Pulmonary artery endothelial cell (primary cell): ENCODE results near the gene NAT16. TPM values are rescaled to one million over a fixed set of nuclear protein-coding genes. Genes with fewer than 3 reads are reported as not detected.
A peak's percentile ranks its signal among the peaks of the same experiment; 100 is the strongest.

ENCODE experiments used
- DNase-seq: peaks from one replicate; pipeline ENCODE4 v3.0.0-alpha.2; 2011; ENCODE audit warnings: low read depth, low spot score
- total RNA-seq: library from RNA; depleted of rRNA; stranded (reverse); fragments of >200 nt; gene quantifications from 2 replicates; pipeline ENCODE4 v1.2.3, GENCODE V29; 2014

NAT16 gene
- total RNA-seq, 1 donor from 2014 or later = not detected

GRCh38 chr7:101172005-101172853 lies 7.9 kb downstream of the NAT16 start:
- no peak for DNase-seq

DNA sequence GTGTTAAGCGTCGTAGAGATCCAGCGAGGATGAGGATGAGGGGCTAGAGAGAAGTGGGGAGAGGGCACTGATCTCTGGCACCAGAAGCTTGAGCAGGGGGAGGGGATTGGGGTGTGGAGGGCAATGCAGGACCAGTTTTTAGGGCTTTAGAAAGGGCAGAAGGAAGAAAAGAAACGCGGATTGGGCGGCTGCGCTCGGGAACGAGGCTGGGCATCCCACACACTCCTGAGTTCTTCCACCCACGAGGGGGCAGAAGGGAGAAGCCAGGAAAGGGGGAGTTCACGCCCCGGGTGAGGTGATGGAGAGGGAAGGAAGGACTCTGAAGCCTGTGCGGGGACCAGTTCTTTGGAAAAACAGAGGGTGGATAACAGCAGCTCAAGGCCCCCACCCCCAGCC lies 8.7 kb downstream of the NAT16 start:
- DNase-seq = no peak

DNA sequence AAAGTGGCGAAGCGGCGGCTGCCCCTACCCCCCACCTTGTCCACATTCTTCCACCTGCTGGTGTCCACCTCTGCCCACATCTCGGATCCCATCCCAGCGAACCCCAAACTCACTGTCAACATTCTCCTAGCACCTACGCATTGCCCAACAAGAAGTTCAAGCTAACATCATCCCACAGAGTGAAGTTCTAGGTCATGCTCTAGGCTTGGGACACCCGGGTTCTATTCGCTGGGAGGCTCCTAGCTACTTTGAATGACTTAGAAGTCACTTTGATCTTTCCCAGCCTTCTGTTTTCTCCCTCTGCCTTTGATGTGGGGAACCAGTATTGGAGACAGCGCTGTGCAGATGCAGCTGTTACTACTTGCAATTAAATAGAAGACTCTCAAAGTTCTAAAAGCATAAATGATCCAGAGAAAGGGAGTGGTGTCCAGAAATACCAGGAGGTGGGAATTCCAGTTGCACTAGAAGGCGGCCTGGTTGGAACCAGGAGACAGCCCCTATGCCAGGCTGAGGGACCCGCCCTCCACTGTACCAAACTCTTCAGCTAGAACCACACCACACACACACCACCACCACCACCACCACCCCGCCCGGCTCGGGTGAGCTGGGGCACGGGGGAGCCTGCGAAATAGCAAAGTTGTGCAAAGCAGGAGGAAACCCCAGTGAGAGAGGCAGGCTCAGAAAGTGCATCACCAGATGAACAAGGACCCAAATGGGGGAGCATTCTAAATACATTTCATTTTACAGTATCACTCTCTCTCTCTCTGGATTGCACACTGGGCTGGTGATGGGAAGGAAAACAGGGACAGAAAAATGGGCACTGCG lies 9.3 kb downstream of the NAT16 start:
- no peak for DNase-seq

DNA sequence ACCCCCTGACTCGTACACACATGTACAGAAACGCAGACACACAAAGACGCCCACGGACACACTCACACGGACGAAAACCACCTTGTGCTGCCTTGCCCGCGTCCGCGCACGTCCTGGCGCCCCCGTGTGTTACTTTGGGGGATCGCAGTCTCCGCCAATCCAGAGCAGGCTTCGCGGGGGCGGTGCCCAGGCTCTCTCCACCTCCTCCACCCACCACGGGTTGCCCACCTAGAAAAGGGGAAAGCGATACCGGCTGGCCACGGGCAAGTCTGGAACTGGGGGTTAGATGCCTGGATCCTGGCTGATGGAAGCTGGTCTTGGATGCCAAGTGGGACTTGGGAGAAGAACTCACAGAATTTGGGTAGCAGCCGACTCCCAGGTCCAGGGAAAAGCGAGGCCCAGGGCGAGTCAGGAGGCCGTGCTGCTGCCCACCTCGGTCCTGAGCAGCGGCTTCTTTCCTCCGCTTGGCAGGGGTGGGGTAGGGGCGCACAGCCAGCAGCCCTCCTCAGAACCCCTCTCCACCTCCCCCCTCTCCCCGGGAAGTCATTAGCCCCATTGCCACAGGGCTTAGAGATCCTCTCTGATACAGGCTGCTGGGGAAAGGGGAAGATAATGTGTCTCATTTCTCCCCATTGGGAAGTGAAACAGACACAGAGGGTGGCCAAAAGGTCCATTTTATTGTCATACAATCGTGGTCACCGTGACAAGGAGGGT lies 10.1 kb downstream of the NAT16 start:
- no peak for DNase-seq

DNA sequence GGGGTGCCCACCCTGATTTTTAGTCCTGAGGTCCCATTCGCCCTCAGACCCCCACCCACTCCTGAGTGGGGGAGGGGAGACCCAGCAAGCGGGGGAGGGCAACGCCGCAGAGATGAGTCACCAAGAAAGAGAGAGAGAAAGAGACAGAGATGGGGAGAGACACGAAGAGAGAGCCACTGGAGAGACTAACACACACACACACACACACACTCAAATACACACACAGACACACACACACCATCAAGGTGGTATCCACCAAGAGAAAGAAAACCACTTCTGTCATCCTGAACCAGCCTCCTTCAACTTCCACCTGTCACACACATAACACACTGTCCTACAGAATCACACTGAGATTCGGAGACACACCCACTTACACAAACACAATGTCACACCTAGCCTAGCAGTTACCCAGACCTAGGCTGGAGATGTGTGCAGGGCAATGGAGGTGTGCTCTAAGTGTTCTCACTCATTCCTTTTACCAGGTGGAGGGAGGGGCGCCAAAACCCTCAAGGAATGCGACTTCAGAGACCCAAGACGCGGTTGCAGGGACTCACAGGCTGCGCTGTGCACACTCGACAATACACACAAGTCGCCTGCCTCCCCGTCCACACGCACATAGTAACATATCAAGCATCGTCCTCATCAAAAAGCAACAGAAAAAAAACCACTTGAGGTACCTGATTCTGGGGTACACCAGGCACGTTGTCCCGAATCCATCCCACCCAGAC lies 10.8 kb downstream of the NAT16 start:
- DNase-seq = no peak

GRCh38 chr7:101168412-101169049 lies 11.6 kb downstream of the NAT16 start:
- DNase-seq = no peak

- no peak for DNase-seq
Observed at GRCh38 chr7:101167645-101168411, 12.3 kb downstream of the NAT16 start.

DNA sequence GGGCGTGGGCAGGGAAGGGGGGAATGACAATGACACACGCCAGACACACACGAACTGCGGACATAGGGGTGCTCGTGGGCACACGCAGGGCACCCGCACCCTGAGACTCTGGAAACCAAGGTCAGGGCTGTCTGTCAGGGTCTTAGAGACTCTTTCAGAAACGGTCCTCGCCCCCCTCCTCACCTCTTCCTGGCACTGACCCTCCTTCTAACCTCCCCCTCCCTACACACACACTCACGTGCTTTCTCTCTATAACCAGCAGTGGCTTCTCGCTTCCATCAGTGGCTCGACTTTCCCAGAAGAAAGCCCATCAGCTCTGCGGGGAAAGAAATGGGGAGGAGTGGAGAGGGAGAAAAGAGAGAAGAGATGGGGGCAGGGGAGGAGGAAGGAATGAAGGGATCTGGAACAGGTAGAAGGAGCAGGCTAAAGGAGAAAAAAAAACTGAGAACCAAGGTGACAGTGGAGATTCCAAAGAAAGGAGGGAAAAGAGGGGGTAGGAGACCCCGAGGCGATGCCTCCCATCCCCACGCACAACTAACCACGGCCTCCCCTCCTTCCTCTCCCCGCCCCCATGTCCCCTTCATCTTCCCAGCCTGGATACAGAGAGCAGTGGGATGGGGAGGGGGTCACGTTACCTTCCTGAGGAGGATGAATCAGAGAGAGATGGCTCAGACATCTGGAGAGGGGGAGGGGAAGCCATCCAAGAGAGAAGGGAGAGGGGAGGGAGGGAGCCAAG lies 13.0 kb downstream of the NAT16 start:
- no peak for DNase-seq

DNA sequence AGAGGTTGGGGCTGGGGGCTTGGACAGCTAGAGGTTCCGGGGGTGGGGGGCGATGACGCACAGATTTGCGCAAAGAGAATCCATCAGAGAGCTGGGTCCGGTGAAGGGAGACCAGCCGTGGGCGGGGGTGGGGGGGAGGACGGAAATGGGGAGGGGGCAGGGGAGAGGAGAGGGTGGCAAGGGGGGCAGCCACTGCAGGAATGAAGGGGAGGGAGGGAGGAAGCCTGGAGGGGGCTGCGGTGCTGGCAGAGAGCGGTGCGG lies 13.5 kb downstream of the NAT16 start:
- DNase-seq = no peak

DNA sequence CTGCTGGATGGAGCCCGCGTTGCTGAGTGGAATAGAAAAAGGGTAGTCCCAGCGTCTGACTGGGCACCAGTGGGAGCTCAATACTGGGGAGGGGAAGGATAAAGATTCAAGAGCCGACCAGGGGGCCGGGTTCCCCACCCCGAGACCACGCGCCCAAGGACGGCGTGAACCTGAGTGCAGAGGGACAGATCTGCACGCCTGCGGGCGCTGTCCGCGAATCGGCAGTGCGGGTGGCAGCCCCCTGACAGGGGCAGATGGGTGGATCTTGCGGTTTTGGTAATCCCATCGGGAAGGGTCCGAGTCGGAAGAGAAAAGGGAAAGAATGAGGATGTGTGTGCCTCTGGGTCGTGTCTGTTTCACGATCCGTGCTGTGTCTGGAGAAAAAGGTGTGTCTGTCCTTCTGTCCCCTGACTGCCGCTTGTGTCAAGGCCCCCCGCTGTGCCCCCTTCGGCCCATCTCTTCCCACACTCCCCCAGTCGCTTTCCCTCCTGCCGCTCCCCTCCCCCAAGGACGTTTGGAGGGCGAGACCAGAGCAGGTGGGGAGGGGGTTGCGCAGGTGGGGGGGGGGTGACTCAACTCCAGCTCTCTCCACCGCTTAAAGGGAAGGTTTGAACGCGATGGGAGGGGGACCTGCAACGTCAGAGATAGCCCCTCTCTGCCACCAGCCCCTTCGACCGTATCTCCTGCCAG lies 14.0 kb downstream of the NAT16 start:
- no peak for DNase-seq

GRCh38 chr7:101165075-101165957 lies 14.8 kb downstream of the NAT16 start, which contains the start of gene VGF:
Gene VGF (minus strand): TSS chr7:101165569. CDS start chr7:101164843, 726 bp downstream.
- peak; percentile 67 for DNase-seq

DNA sequence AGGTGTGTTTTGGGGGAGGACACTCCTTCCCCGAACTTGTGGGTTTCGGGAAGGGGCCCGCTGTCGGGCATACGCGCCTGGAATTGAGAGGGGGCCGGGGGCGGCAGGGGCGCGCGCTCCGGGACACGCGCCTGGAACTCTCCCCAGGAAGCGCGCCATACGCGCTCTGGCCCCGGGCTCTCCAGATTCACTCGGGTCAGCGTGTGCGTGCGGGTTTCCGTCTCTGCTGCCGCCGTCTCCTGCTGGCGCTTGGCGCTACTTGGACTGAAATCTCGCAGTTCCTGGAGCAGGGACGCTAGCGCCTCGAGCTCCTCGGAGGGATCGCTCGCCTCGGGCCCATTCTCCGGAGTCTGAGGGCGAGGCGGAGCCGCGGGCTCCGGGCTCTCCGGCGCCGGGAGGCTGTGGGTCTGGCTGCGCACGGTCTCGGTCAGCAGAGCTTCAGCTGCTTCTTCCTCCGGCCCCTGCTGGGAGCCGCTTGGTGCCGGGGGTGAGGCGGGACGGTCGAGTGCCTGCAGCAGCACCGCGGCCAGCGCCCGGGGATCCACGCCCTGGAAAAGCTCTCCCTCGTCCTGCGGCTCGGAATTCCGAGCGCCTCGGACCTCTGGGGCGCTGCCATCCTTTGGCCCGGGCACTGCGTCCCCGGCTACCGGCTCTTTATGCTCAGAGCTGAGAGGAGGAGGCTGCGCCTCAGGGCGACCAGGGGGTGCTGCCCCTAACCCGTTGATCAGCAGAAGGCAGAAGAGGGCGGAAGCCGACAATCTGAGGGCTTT lies 15.8 kb downstream of the NAT16 start:
- DNase-seq = no peak

DNA sequence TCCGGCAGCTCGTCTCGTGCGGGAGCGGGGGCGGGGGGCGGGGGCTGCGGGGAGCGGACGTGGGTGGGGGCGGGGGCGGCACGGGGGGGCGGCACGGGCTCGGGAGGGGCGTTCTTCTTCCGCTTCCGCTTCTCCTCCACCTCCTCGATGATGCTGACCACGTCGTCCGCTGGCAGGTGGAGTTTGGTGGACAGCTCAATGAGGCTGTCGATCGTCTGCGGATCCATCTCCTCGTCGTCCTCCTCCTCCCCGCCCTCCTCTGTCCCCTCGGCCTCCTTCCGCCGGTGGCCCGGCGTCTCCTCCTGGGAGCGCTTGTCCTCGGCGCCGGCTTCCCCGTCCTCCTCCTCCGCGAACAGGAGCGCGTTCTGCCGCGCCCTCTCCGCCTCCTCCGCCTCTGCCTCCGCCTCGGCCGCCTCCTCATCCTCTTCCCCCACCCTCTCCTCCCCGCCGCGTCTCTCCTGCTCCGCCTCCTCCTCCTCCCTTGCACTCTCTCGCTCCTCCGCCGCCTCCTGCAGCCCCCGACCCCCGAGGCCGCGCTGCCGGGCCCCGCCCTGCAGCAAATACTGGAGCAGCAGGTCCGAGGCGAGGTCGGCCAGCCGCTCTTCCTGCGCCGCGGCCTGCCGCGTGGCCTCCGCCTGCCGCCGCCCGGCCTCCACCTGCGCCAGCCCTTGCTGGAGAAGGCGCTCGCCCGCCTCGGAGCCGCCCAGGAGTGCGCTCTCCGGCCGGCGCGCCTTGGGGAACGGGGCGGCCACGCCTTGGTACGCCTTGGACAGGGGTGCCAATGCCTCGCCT lies 16.6 kb downstream of the NAT16 start:
- DNase-seq = no peak

- no peak for DNase-seq
Observed at GRCh38 chr7:101162551-101163278, 17.4 kb downstream of the NAT16 start.

- DNase-seq = no peak
Observed at GRCh38 chr7:101161692-101162471, 18.2 kb downstream of the NAT16 start.
